GM18520 (cell line): Measurements from ENCODE around the gene LMBRD2.
A peak's percentile ranks its signal among the peaks of the same experiment; 100 is the strongest.
"Not testable (repeated sequence)": the region's sequence is repeated elsewhere in the genome, so short reads cannot be mapped to it uniquely, and the experiment has no call there.

Experiments used
- ATAC-seq: cut with Tn5 transposase; IDR thresholded peaks from one replicate; pipeline ENCODE4 v1.9.1; 2021; ENCODE audit not compliant: unreplicated experiment

Gene LMBRD2

DNA sequence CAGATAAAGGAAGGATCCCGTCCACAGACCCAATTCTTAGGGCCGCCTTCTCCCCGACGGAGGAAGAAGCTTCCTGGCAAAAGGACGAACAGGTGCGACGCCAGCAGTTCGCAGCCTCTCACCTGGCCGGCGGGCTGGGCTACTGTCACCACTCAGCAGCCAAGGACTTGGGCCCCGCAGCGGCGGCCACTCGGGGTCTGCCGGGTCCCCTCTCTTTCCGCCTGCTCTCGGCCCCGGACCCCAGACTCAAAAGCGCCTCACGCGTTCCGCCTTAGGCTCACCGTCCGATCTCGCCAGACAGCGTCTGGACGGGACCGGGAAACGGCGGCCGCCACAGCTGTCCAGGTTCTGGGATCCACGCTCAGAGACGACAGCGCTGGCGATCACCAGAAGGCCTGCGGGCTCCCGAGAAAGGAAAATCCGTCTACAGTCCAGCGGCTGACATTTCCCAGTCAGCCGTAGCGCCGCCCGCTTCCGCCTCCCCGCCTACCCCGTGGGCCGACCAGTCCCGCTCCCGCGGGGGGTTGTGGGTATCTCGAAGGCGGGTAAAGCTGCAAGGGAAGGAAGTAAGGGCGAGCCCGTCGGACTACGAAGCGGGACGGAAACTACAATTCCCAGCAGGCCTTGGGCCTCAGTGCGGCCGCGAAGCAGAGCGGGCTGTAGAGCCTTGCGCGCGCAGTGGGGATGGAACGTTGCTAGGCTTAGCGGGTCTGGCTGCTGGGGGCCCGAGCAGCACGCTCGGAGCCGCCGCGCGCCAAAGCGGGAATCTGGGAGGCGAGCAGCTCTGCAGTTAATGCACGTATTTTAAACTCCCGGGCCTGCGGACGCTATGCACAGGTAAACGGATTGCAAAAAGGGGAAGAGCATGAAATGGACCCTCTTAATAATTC is at the start of gene LMBRD2, which contains the start of gene SKP2:
LMBRD2 (minus strand) TSS at position 454 of the 890 bp plus-strand sequence. CDS start 8,538 bp downstream, outside the sequence.
SKP2 (plus strand) TSS at position 678 of the 890 bp plus-strand sequence; CDS start at position 830, 152 bp downstream.
- ATAC-seq = peak; percentile 99

DNA sequence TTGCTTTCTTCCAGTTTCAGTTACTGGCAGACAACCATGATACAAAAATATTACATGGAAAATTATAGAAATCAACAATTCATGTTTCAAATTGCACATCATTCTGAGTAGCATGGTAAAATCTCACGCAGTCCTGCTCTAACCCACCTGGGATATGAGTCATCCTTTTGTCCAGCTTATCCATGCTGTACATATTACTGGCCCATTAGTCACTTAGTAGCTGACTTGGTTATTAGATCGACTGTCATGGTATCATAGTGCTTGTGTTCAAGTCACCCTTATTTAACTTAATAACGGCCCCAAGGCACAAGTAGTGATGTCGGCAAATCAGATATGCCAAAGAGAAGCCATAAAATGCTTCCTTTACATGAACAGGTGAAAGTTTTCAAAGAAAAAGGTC is 48.8 kb upstream of the LMBRD2 start:
- no peak for ATAC-seq

DNA sequence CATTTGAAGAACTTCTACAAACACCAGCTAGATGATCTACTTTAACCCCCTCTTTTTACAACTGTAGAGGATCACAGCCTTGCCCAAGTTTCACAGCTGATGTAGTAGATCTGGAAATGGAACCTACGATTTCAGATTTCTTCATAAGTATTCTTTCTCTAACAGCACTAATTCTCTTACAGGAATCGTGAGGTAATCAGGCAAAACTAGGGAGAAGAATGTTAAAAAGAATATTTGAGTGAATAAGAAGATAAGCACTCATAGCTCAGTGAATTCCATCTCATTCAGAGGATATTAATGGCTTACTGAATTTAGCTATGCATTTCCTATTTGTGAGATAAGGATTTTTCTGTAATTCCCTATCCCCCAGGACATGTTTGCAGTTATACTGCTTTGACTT is 47.9 kb upstream of the LMBRD2 start:
- no peak for ATAC-seq

DNA sequence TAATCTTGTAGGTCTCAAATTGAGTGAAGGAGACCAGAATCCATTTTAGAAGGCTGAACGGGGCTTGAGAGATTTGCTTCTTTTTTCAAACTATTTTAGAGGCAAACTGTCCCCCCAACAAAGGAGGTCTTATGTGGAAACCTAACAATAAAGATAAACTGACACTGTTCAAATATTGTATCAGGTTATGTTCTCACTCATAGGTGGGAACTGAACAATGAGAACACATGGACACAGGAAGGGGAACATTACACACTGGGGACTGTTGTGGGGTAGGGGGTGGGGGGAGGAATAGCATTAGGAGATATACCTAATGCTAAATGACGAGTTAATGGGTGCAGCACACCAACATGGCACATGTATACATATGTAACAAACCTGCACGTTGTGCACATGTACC is 47.1 kb upstream of the LMBRD2 start:
- ATAC-seq = not testable (repeated sequence)

DNA sequence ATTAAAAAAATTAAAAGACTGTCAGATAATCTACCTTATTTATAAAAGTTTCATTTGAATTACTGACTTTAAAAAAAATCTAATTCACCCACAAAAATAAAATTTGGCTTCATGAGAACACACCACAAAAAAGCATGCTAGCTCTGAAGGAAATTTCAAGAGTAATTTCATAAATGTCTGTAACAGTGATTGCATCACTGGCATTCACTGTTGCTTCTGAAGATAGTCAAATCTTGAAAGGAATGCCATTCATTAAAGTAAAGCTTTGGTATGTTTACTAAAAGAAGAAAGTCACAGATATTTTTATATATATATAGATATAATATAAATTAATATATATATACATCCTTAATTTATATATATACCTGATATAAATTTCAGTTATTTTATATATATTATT is 46.6 kb upstream of the LMBRD2 start:
- no peak for ATAC-seq

DNA sequence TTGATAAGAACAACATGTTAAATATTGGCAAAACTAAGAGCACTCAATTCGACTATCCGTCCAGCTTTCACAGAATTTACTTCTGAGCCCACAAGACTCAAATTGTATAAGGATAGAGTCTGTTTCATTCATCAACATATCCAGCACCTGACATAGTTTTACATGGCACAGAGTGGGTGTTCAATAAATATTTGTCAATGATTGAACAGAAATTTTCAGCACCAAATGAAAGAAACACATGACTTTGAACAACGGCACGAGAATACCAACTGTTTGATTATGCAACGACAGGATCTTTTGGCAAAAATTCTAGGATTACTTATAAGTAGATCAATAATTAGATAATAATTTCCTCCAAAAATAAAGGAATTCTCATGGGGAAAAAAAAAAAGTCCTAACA is 42.1 kb upstream of the LMBRD2 start:
- no peak for ATAC-seq

DNA sequence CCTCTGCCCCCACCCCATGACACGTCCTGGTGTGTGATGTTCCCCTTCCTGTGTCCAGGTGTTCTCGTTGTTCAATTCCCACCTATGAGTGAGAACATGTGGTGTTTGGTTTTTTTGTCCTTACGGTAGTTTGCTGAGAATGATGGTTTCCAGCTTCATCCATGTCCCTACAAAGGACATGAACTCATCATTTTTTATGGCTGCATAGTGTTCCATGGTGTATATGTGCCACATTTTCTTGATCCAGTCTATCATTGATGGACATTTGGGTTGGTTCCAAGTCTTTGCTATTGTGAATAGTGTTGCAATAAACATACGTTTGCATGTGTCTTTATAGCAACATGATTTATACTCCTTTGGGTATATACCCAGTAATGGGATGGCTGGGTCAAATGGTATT is 32.7 kb upstream of the LMBRD2 start:
- ATAC-seq = not testable (repeated sequence)

DNA sequence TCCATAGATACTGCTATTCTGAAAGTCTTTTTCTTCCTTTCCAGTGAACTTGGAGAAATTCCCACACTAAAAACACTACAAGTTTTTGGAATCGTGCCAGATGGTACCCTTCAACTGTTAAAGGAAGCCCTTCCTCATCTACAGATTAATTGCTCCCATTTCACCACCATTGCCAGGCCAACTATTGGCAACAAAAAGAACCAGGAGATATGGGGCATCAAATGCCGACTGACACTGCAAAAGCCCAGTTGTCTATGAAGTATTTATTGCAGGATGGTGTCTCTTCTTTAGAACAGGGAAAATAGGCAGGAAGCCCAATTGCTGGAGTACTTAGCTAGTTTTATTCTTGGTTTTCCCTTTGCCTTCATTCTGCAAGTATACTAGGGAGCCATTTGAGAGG is 30.1 kb upstream of the LMBRD2 start:
- no peak for ATAC-seq

DNA sequence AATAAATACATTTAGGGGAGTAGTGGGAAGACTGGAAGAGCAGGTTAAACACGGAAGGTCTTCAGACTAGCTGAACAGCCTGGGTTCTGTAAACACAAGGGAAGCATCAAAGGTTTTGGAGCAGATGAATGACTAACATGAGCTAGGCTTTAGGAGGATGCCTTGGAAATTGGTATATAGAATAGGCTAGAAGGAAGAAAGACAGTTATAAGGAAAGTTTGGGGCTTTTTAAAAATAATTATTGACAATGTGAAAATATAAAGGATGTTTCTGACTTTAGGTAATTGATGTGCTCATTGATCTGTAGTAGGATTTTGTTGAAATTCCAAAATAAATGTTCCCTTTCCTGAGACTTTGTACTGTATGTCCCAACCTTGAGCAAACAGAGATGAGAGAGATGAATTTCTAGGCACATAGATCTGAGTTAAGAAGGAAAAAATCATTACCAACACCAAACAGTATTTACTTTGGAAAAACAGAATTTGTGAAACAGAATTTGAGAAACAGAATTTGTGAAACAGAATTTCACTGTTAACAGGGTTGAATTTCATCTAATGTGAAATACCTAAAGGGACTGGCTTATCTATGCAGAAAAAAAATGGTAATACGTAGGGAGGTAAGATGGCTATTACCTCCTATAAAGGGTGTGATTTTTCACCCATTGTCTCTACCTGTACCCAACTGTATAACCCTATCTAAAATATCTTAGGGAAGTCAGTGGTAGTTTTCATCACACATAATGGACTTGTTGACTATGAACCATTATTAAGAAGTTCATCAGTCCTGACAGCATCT is 29.1 kb upstream of the LMBRD2 start:
- ATAC-seq = no peak

DNA sequence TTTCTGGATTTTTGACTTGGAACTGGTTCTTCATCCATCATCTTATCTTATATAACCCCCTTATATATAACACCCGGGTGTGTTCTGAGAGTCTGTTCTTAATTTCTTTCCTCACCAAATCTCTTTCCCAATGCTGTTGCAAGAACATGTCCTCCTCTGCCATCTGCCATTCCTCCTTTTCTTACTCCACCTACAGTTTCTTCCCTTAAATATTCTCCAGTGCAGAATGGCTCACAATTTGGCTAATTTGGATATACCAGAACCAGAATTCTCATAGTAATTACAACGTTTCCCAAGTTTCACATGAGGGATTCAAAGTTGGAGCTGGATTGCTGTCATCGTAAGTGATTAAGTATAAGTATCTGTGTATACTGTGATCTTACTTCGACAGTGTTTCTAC is 28.3 kb upstream of the LMBRD2 start:
- no peak for ATAC-seq

DNA sequence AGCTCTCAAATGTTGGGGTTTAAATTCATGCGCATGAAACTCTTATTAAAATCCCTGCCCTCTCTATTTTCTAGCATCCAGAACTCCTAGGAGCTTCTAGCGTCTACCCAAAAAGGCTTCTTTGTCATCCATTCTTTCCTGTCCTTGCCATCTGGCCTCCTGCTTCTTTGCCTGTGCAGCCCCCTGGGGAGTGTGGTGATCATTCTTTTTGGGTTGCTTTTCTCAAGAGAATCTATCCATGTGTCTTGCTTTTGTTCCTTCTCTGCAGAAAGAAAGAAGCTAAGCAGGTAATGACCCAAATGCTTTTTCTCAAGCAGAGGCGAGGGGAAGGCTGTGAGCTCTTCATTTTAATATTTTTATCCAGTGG is 26.8 kb upstream of the LMBRD2 start:
- no peak for ATAC-seq

DNA sequence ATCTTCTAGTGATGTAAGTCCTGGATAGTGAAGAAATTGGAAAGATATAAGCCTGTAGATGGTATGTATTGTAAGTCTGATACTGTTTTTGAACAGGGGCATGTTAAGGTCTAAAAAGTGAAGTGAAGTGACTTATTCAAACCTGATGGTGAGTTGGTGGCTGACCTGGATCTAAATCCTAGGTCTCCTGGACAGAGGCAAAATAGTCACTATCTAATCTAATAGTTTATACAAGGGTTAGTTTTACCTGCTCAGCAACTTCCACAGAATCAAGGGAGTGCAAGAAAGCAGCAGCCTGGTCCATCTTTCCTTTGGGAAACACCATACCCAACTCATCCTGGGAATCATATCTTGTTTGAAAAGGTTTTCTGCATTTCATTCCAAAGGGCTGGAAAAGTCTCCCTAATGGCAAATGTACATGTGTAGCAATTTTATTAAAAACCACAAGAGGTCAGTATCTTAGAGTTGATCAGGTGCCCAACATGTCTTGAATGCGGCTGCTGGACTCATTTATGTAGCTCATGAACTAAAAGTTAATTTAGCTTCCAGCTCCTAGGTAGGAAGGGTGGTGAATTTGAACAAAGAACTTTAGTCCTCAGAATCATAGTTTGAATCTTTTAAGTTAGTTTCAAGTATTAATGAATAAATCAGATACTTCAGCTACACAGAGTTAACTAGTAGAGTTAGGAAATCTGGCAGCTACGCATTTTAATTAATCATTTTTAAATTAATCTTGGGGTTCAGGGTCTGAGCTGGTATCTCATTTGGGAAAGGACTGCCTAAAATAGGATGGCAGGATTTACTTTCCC is 26.2 kb upstream of the LMBRD2 start:
- no peak for ATAC-seq

DNA sequence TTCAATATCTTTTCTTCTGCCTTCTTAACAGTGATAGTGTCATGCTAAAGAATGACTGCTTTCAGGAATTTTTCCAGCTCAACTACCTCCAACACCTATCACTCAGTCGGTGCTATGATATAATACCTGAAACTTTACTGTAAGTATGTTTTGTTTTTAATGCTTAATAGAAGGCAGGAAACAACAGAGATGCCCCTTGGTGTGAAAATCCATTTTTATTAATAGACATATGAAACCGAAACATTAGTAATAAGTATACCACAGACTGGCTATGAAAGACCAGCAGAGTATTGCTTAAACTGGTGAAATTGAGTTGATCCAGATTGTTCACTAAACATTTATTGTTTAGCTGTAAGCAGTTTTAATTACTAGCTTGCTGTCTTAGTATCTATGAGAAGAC is 25.5 kb upstream of the LMBRD2 start:
- ATAC-seq = peak; percentile 95

DNA sequence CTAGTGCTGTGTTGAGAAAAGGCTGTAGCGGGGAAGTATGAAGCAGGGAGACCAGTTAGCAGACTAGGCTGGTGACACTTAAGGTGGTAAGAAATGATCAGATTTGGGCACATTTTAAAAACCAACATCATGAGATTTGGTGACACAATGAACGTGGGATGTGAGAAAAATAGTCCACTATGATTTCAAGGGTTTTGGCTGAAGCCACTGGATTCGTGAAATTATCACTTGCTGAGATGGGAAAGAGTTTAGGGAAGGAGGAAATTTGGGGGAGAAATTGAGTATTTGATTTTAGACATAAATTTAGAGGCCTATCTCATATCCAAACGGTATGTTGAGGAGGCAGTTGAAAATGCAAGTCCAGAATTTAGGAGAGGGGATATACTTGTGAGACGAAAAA is 23.4 kb upstream of the LMBRD2 start:
- no peak for ATAC-seq

DNA sequence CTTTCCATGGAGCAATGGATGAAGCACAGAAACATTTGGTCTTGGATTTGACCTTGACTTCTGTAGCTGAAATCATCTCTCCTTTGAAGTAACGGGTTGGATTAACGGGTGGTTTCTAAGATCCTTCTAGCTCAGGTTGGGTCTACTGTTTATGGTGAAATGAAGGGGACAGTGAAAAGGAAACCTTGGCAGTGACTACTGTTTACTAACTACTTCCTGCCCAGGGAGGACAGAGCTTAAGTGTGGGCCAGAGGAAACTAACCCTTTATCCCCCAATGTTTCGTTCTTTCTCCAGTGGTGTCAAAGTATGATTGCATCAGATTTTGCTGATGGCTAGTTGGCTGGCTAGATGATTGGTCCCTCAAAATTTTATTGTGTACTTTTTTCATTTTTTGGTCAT is 22.4 kb upstream of the LMBRD2 start:
- no peak for ATAC-seq

DNA sequence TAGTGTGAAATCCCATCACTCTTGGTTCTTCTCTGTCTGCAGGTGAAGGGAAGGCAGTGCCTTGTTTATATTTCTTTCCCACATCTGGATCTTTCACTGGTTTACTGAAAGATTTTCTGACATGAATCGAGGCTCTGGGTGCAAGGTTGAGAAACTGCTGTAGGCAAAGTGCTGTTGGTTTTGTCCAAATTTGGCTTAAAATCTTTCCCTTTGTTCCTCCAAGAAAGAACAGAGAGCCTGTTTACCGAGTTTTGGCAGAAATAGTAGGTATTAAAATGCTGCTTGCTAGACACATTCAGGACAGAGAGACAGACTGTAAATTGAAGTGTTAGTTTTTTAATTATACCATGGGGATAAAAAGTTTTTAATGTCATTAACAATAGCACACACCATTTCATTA is 21.7 kb upstream of the LMBRD2 start:
- no peak for ATAC-seq

DNA sequence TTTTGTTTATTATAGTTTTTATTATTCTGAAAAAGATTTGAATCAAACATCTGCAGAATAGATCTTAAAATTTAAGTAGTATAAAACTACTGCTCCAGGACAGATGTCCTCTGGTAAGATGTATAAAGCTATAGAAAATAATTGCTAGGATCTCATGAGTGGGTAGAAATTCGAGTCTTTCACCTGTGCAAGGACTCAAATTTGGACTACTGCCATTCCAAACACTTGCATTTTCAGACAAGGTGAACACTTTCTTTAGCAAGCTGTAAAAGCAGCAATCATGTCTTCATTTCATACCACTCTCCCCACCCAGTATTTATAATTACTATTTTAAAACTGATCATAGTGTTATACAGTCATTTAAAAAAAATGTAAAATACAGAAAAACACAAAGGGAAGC is 20.9 kb upstream of the LMBRD2 start:
- no peak for ATAC-seq

DNA sequence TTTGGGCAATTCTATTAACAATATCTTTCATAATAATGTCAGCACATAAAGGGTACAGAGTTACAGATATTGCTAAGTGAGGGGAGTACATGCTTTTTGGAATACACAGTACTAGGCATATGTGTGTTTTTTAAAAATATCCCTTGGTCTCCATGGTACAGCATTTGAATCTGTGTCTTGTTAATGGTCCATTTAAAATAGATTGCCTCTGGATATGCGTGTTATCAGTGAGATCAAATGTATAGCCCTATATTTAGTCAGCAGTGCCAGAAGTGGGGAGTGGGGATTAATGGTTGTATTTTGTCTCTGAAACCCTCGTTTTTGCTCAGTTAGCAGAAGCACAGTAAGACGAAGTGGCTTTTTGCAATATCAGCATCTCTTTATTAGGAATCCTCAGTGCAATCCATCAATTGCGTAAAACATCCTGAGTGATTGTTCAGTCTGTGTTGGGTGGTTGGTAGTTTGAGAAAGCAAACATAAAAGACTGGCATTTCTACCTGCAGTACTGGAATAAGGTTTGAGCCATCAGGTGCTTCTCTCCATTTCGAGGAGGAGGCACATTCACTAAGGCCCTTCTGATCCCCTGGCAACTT is 19.2 kb upstream of the LMBRD2 start:
- ATAC-seq = no peak

DNA sequence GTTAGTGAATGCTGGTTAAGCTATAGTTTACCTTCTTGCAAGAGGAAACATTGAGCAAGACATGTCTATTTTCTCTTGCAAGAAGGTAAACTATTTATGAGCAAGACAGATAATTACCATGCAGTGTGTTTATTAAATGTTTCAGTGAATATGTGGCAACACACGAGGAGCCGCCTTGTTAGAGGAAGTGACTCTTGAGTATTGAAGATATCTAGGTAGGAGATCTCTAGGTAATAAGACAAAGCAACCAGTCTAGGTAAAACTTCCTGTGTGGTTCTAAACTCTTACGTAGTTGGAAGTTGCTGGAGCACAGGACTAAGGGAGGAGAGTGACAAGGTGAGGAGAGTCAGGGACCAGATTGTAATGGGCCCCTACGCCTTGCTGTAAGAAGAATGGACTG is 17.1 kb upstream of the LMBRD2 start:
- ATAC-seq = no peak

DNA sequence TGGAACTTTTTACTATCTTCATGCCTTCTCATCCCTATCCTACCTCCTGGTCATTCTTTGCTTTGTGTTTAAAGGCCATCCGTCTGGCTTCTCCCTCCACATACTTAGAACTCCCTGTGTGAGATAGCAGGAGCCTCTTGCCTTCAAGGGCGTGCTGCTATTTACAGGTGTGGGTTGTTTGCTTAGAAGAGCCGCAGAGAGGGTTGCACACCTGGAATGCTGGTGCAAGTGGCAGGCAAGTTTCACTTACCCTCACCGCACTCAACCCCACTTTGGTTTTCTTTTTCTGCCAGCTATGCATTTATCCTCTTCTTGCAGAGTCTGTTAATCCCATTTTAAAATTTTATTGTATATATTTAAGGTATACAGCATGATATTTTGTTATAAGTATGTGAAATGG is 12.8 kb upstream of the LMBRD2 start:
- no peak for ATAC-seq
